Skeletal muscle tissue (tissue), 4 donors: ENCODE data around the gene GH1. TPM values are rescaled to one million over a fixed set of nuclear protein-coding genes. Genes with fewer than 3 reads are reported as not detected.
"Not testable (repeated sequence)": the region's sequence is repeated elsewhere in the genome, so short reads cannot be mapped to it uniquely, and the experiment has no call there.

Experiments used
- H3K27ac ChIP-seq: one replicate; pipeline ENCODE4 v1.7.0; 2013; ENCODE audit warnings: mild to moderate bottlenecking, low read depth, low read length, inconsistent platforms
- H3K27me3 ChIP-seq, 3 donors: one replicate each; pipeline ENCODE4 v1.7.0; 2013; ENCODE audit warnings: low read length in 3 of 3; ENCODE audit not compliant: control insufficient read depth in 3 of 3, insufficient read depth in 3 of 3
- H3K36me3 ChIP-seq, 3 donors: one replicate each; pipeline ENCODE4 v1.7.0; 2013; ENCODE audit warnings: low read length in 3 of 3; ENCODE audit not compliant: control insufficient read depth in 3 of 3, insufficient read depth in 3 of 3
- H3K4me1 ChIP-seq, 3 donors: one replicate each; pipeline ENCODE4 v1.7.0; 2013; ENCODE audit warnings: low read length in 3 of 3, mild to moderate bottlenecking in 3 of 3; ENCODE audit not compliant: control insufficient read depth in 3 of 3, insufficient read depth in 3 of 3
- H3K4me3 ChIP-seq, 3 donors: one replicate each; pipeline ENCODE4 v1.7.0; 2013; ENCODE audit warnings: low read length in 3 of 3
- H3K9ac ChIP-seq, 3 donors: one replicate each; pipeline ENCODE4 v1.7.0; 2013; ENCODE audit warnings: low read length in 3 of 3, mild to moderate bottlenecking in 3 of 3, moderate library complexity in 2 of 3, low read depth in 1 of 3
- H3K9me3 ChIP-seq, 3 donors: one replicate each; pipeline ENCODE4 v1.7.0; 2013; ENCODE audit warnings: low read length in 3 of 3; ENCODE audit not compliant: control insufficient read depth in 3 of 3
- total RNA-seq: library from RNA; depleted of rRNA; stranded (reverse); fragments of >200 nt; gene quantifications from one replicate; pipeline ENCODE4 v1.2.3, GENCODE V29; 2014
- donor health status: Osteomylitis.

The GH1 gene
- total RNA-seq = not detected

- peaks cover 8 to 11% (median 8%) of the 10 kb centered on the region in 3 donors for H3K4me1 ChIP-seq
- not testable (repeated sequence) for H3K27ac ChIP-seq, H3K9me3 ChIP-seq, H3K9ac ChIP-seq, H3K4me3 ChIP-seq, H3K27me3 ChIP-seq, H3K36me3 ChIP-seq
Observed at GRCh38 chr17:63918789-63919305, at the start of gene GH1. Gene GH1, minus strand, starts transcription at chr17:63918839. Its CDS starts 63 bp downstream, at chr17:63918776.

DNA sequence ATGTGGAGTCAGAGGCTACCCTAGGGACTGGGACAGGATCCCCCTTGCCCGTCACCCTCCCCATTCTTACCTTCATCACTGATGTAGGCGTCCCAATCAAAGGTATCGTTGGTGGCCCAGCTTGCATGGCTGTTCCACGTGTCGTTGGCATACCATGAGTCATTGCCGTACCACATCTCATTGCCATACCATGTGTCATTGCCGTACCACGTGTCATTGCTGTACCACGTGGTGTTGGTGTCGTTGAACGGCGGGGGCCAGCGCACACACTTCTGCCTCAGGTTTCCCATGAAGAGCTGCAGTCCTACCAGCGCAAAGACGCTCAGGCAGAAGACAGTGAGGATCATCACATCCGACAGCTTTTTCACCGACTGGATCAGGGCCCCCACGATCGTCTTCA lies 49.3 kb upstream of the GH1 start:
- H3K36me3 ChIP-seq = peaks cover 40 to 57% (median 49%) of the 10 kb centered on the region in 3 donors
- H3K27me3 ChIP-seq = no peaks in the 10 kb centered on the region
- H3K9ac ChIP-seq = no peak overlapping the region
- H3K4me3 ChIP-seq = no peak overlapping the region
- no peaks in the 10 kb centered on the region for H3K9me3 ChIP-seq
- peaks cover 21 to 46% (median 23%) of the 10 kb centered on the region in 3 donors for H3K4me1 ChIP-seq
- peak overlapping the region; percentile 38 for H3K27ac ChIP-seq

GRCh38 chr17:63966646-63967264 lies 48.1 kb upstream of the GH1 start:
- Histone ChIP-seq H3K36me3 (peaks cover 40 to 52% (median 44%) of the 10 kb centered on the region in 3 donors), H3K4me1 (peaks cover 27 to 47% (median 32%) of the 10 kb centered on the region in 3 donors), H3K9ac (no peak overlapping the region), H3K4me3 (no peak overlapping the region), H3K9me3 (no peaks in the 10 kb centered on the region), H3K27ac (no peak overlapping the region), H3K27me3 (no peaks in the 10 kb centered on the region)

- peaks cover 48 to 69% (median 56%) of the 10 kb centered on the region in 3 donors for H3K4me1 ChIP-seq
- H3K9ac ChIP-seq = peak overlapping the region; percentile 11 to 70 (median 20)
- H3K27me3 ChIP-seq = no peaks in the 10 kb centered on the region
- peak overlapping the region in 2 of 3 donors; percentile 13 to 29 for H3K4me3 ChIP-seq
- H3K27ac ChIP-seq = peak overlapping the region; percentile 89
- peaks cover 24 to 40% (median 35%) of the 10 kb centered on the region in 3 donors for H3K36me3 ChIP-seq
- H3K9me3 ChIP-seq = no peaks in the 10 kb centered on the region
Observed at GRCh38 chr17:63963123-63963522, 44.5 kb upstream of the GH1 start.

GRCh38 chr17:63962298-63962744 lies 43.7 kb upstream of the GH1 start:
- Histone ChIP-seq H3K27me3 (no peaks in the 10 kb centered on the region), H3K27ac (peak overlapping the region; percentile 89), H3K4me3 (no peak overlapping the region), H3K9me3 (no peaks in the 10 kb centered on the region), H3K36me3 (peaks cover 23 to 36% (median 31%) of the 10 kb centered on the region in 3 donors), H3K4me1 (peaks cover 48 to 70% (median 54%) of the 10 kb centered on the region in 3 donors), H3K9ac (peak overlapping the region in 2 of 3 donors; percentile 20 to 70)

- H3K36me3 ChIP-seq = peaks cover 27 to 40% (median 34%) of the 10 kb centered on the region in 3 donors
Observed at GRCh38 chr17:63961355-63962212, 42.9 kb upstream of the GH1 start.

GRCh38 chr17:63960430-63960829 lies 41.8 kb upstream of the GH1 start:
- Histone ChIP-seq H3K27me3 (no peaks in the 10 kb centered on the region), H3K4me3 (peak overlapping the region in 1 of 3 donors; percentile 12), H3K9ac (peak overlapping the region in 2 of 3 donors; percentile 54 to 80), H3K36me3 (peaks cover 26 to 41% (median 34%) of the 10 kb centered on the region in 3 donors), H3K9me3 (no peaks in the 10 kb centered on the region), H3K4me1 (peaks cover 67 to 82% (median 73%) of the 10 kb centered on the region in 3 donors), H3K27ac (peak overlapping the region; percentile 89)

More at GRCh38 chr17:63961355-63962212, 42.9 kb upstream of the GH1 start:
- peak overlapping the region; percentile 89 for H3K27ac ChIP-seq
- H3K9ac ChIP-seq = no peak overlapping the region
- peaks cover 55 to 73% (median 61%) of the 10 kb centered on the region in 3 donors for H3K4me1 ChIP-seq
- no peaks in the 10 kb centered on the region for H3K9me3 ChIP-seq
- H3K4me3 ChIP-seq = peak overlapping the region in 2 of 3 donors; percentile 30 to 32
- H3K27me3 ChIP-seq = no peaks in the 10 kb centered on the region

- Histone ChIP-seq H3K9me3 (no peaks in the 10 kb centered on the region), H3K9ac (peak overlapping the region in 2 of 3 donors; percentile 54 to 80), H3K27ac (peak overlapping the region; percentile 89), H3K4me1 (peaks cover 71 to 86% (median 77%) of the 10 kb centered on the region in 3 donors), H3K36me3 (peaks cover 30 to 41% (median 36%) of the 10 kb centered on the region in 3 donors), H3K27me3 (no peaks in the 10 kb centered on the region), H3K4me3 (peak overlapping the region in 1 of 3 donors; percentile 12)
Observed at GRCh38 chr17:63960006-63960405, 41.4 kb upstream of the GH1 start.

GRCh38 chr17:63956296-63956920 lies 37.8 kb upstream of the GH1 start:
- Histone ChIP-seq H3K9me3 (no peaks in the 10 kb centered on the region), H3K4me1 (peaks cover 68 to 88% (median 75%) of the 10 kb centered on the region in 3 donors), H3K9ac (peak overlapping the region in 2 of 3 donors; percentile 29 to 81), H3K27me3 (no peaks in the 10 kb centered on the region), H3K27ac (peak overlapping the region; percentile 81), H3K4me3 (no peak overlapping the region), H3K36me3 (peaks cover 23 to 38% (median 24%) of the 10 kb centered on the region in 3 donors)
